GM23338 (cell line): ENCODE measurements around the gene TRIO.

Experiments
- CREB1 ChIP-seq: fragments of 250-450 bp; sonication (Bioruptor Pico); IDR thresholded peaks from 2 replicates; pipeline ENCODE4 v1.5.0; 2020; ENCODE audit warnings: low read depth, mild to moderate bottlenecking, moderate library complexity
- CTCF ChIP-seq, 2 experiments: fragments of 200-600 bp in 1 of 2; sonication (generic) in 1 of 2; conservative IDR thresholded peaks; 2 replicates each; pipeline versions ENCODE4 v1.5.1 to v1.6.1; 2016 to 2017; ENCODE audit warnings: antibody characterized with exemption in 2 of 2, low read depth in 2 of 2, mild to moderate bottlenecking in 2 of 2, moderate library complexity in 1 of 2
- ETS1 ChIP-seq: IDR thresholded peaks from 2 replicates; pipeline ENCODE4 v1.6.1; 2016; ENCODE audit warnings: antibody characterized with exemption
- EZH2 ChIP-seq: fragments of 200-600 bp; sonication (generic); IDR thresholded peaks from one replicate; pipeline ENCODE4 v1.8.0; 2017; ENCODE audit warnings: antibody characterized with exemption, mild to moderate bottlenecking, low read depth; ENCODE audit not compliant: unreplicated experiment
- EZH2phosphoT487 ChIP-seq: fragments of 200-600 bp; sonication (generic); IDR thresholded peaks from one replicate; pipeline ENCODE4 v1.8.1; 2018; ENCODE audit warnings: antibody characterized with exemption; ENCODE audit not compliant: unreplicated experiment
- JUNB ChIP-seq: IDR thresholded peaks from one replicate; pipeline ENCODE4 v1.6.1; 2016; ENCODE audit warnings: antibody characterized with exemption; ENCODE audit not compliant: unreplicated experiment
- NANOG ChIP-seq: IDR thresholded peaks from 2 replicates; pipeline ENCODE4 v1.6.1; 2016; ENCODE audit warnings: antibody characterized with exemption, borderline replicate concordance
- POLR2AphosphoS5 ChIP-seq: IDR thresholded peaks from 2 replicates; pipeline ENCODE4 v1.6.1; 2016; ENCODE audit warnings: antibody characterized with exemption, low read depth
- REST ChIP-seq: IDR thresholded peaks from one replicate; pipeline ENCODE4 v1.6.1; 2018; ENCODE audit warnings: antibody characterized with exemption; ENCODE audit not compliant: unreplicated experiment
- ZNF462 ChIP-seq: fragments of 250-450 bp; sonication (Bioruptor Pico); IDR thresholded peaks from 2 replicates; pipeline ENCODE4 v1.5.0; 2020; ENCODE audit warnings: mild to moderate bottlenecking, moderate library complexity

- TF ChIP-seq ZNF462 (CRISPR knock-in tag) (no peak), POLR2AphosphoS5 (no peak), REST (no peak), CTCF (conservative IDR thresholded peaks at IDR 0.05; ENCODE audit: low read depth in 2 of 2) (no peak), EZH2 (no peak), EZH2phosphoT487 (no peak), NANOG (no peak), JUNB (no peak), CREB1 (CRISPR knock-in tag) (no peak), ETS1 (no peak)
Measured at GRCh38 chr5:14414007-14414406, 270.9 kb downstream of the TRIO start.
